CD4-positive, CD25-positive, alpha-beta regulatory T cell (primary cell): ENCODE measurements around the gene ETHE1. TPM values are rescaled to one million over a fixed set of nuclear protein-coding genes. Genes with fewer than 3 reads are reported as not detected.
A peak's percentile ranks its signal among the peaks of the same experiment; 100 is the strongest.

ENCODE experiments used
- ATAC-seq, 2 donors: fragments of 150-1000 bp; cut with Tn5 transposase; one replicate each; pipeline ENCODE4 v1.10.0; 2021; ENCODE audit warnings: low read depth in 2 of 2, moderate number of reproducible peaks in 2 of 2, moderate library complexity in 1 of 2
- DNase-seq, 3 donors: peaks; one replicate each; pipeline versions ENCODE4 v3.0.0 to v3.0.0-alpha.2; 2012 to 2022; ENCODE audit warnings: mixed read lengths in 1 of 3
- H3K27ac ChIP-seq: one replicate; pipeline ENCODE4 v1.7.0; 2013; ENCODE audit warnings: mild to moderate bottlenecking, low read length; ENCODE audit not compliant: insufficient read depth, poor library complexity, severe bottlenecking
- H3K27me3 ChIP-seq: one replicate; pipeline ENCODE4 v1.7.0; 2013; ENCODE audit warnings: low read length; ENCODE audit not compliant: control insufficient read depth, insufficient read depth
- H3K36me3 ChIP-seq: one replicate; pipeline ENCODE4 v1.7.0; 2013; ENCODE audit warnings: mild to moderate bottlenecking, low read length, moderate library complexity; ENCODE audit not compliant: control insufficient read depth, insufficient read depth
- H3K4me1 ChIP-seq: 2 replicates; pipeline ENCODE4 v1.7.0; 2013; ENCODE audit warnings: mild to moderate bottlenecking, low read length; ENCODE audit not compliant: insufficient read depth, control insufficient read depth, poor library complexity, severe bottlenecking
- H3K4me3 ChIP-seq: one replicate; pipeline ENCODE4 v1.7.0; 2013; ENCODE audit warnings: low read depth, mild to moderate bottlenecking, low read length, moderate library complexity
- H3K9me3 ChIP-seq, 2 experiments: 1 replicate in 1 of 2; 2 replicates in 1 of 2; pipeline ENCODE4 v1.7.0; 2013; ENCODE audit warnings: low read length in 2 of 2, mild to moderate bottlenecking in 1 of 2, moderate library complexity in 1 of 2; ENCODE audit not compliant: control insufficient read depth in 2 of 2
- H3K27ac Mint-ChIP-seq, 3 donors: one replicate each; pipeline ENCODE4 v1.8.0; 2020 to 2022; ENCODE audit warnings: mild to moderate bottlenecking in 3 of 3, mixed read lengths in 3 of 3, moderate library complexity in 2 of 3
- H3K27me3 Mint-ChIP-seq: one replicate; pipeline ENCODE4 v1.8.0; 2022; ENCODE audit warnings: mild to moderate bottlenecking, mixed read lengths
- H3K36me3 Mint-ChIP-seq: one replicate; pipeline ENCODE4 v1.8.0; 2020; ENCODE audit warnings: mixed read lengths
- H3K4me1 Mint-ChIP-seq, 4 donors: one replicate each; pipeline ENCODE4 v1.8.0; 2020 to 2022; ENCODE audit warnings: mixed read lengths in 4 of 4, mild to moderate bottlenecking in 1 of 4
- H3K4me3 Mint-ChIP-seq, 4 donors: one replicate each; pipeline ENCODE4 v1.8.0; 2020 to 2022; ENCODE audit warnings: mild to moderate bottlenecking in 4 of 4, mixed read lengths in 4 of 4, moderate library complexity in 3 of 4
- H3K9me3 Mint-ChIP-seq, 7 donors: one replicate each; pipeline ENCODE4 v1.8.0; 2020 to 2022; ENCODE audit warnings: mixed read lengths in 7 of 7, mild to moderate bottlenecking in 3 of 7, moderate library complexity in 2 of 7
- polyA plus RNA-seq, 4 donors: library from polyadenylated mRNA; unstranded; fragments of 300-500 nt; fragmentation: Illumina TruSeq; gene quantifications; one replicate each; pipeline ENCODE4 v1.2.3, GENCODE V29; 2021
- total RNA-seq: library from RNA; stranded (reverse); gene quantifications from one replicate; pipeline ENCODE4 v1.2.3, GENCODE V29; 2022

Gene ETHE1
- total and polyA plus RNA-seq, 5 donors from 2014 or later = 22.8 to 73.5 (median 56.3) TPM

- Histone ChIP-seq H3K27me3 (no peaks in the 10 kb centered on the region), H3K4me1 (no peaks in the 10 kb centered on the region), H3K4me3 (no peak overlapping the region), H3K27ac (no peak overlapping the region), H3K36me3 (peaks cover 5% of the 10 kb centered on the region), H3K9me3 (no peaks in the 10 kb centered on the region)
- H3K27me3 Mint-ChIP-seq = no peaks in the 10 kb centered on the region
- no peaks in the 10 kb centered on the region for H3K9me3 Mint-ChIP-seq
- no peak for DNase-seq
- H3K4me1 Mint-ChIP-seq = peaks cover 0 to 5% (median 3%) of the 10 kb centered on the region in 4 donors
- no peak for ATAC-seq
- H3K36me3 Mint-ChIP-seq = peaks cover 23% of the 10 kb centered on the region
- peak overlapping the region in 1 of 3 donors; percentile 79 for H3K27ac Mint-ChIP-seq
- no peak overlapping the region for H3K4me3 Mint-ChIP-seq
These were observed 45.3 kb downstream of the ETHE1 start for GRCh38 chr19:43481701-43482100.

GRCh38 chr19:43480574-43480973, 46.4 kb downstream of the ETHE1 start:
- no peak overlapping the region for H3K27ac ChIP-seq
- peaks cover under 1 to 9% (median 4%) of the 10 kb centered on the region in 4 donors for H3K4me1 Mint-ChIP-seq
- peaks cover 23% of the 10 kb centered on the region for H3K36me3 Mint-ChIP-seq
- DNase-seq (no peak), ATAC-seq (no peak)
- peak overlapping the region in 2 of 3 donors; percentile 52 to 71 for H3K27ac Mint-ChIP-seq
- no peaks in the 10 kb centered on the region for H3K27me3 ChIP-seq
- H3K4me1 ChIP-seq = peaks cover 4% of the 10 kb centered on the region
- H3K4me3 Mint-ChIP-seq = no peak overlapping the region
- H3K9me3 Mint-ChIP-seq = peaks cover 0 to under 1% (median 0%) of the 10 kb centered on the region in 7 donors
- no peaks in the 10 kb centered on the region for H3K27me3 Mint-ChIP-seq
- H3K9me3 ChIP-seq = no peaks in the 10 kb centered on the region
- no peak overlapping the region for H3K4me3 ChIP-seq
- H3K36me3 ChIP-seq = peaks cover 5% of the 10 kb centered on the region

- no peak overlapping the region for H3K4me3 ChIP-seq
- peaks cover 0 to 2% (median 0%) of the 10 kb centered on the region in 7 donors for H3K9me3 Mint-ChIP-seq
- DNase-seq (no peak), ATAC-seq (no peak)
- H3K27ac ChIP-seq = no peak overlapping the region
- no peaks in the 10 kb centered on the region for H3K27me3 ChIP-seq
- H3K27me3 Mint-ChIP-seq = no peaks in the 10 kb centered on the region
- H3K36me3 Mint-ChIP-seq = peaks cover 25% of the 10 kb centered on the region
- peaks cover 9% of the 10 kb centered on the region for H3K4me1 ChIP-seq
- no peak overlapping the region for H3K4me3 Mint-ChIP-seq
- peak overlapping the region in 1 of 3 donors; percentile 71 for H3K27ac Mint-ChIP-seq
- H3K4me1 Mint-ChIP-seq = peaks cover 6 to 14% (median 9%) of the 10 kb centered on the region in 4 donors
- H3K9me3 ChIP-seq = no peaks in the 10 kb centered on the region
- H3K36me3 ChIP-seq = peaks cover 5% of the 10 kb centered on the region
These were observed 46.9 kb downstream of the ETHE1 start for GRCh38 chr19:43479961-43480561.

GRCh38 chr19:43479226-43479625, 47.8 kb downstream of the ETHE1 start:
- H3K27ac Mint-ChIP-seq = peak overlapping the region in 1 of 3 donors; percentile 83
- no peak overlapping the region for H3K27ac ChIP-seq
- ATAC-seq (no peak), DNase-seq (no peak)
- peaks cover 5% of the 10 kb centered on the region for H3K36me3 ChIP-seq
- peaks cover 25% of the 10 kb centered on the region for H3K36me3 Mint-ChIP-seq
- no peaks in the 10 kb centered on the region for H3K9me3 ChIP-seq
- H3K4me3 ChIP-seq = no peak overlapping the region
- peaks cover 6 to 18% (median 12%) of the 10 kb centered on the region in 4 donors for H3K4me1 Mint-ChIP-seq
- H3K9me3 Mint-ChIP-seq = peaks cover 0 to 2% (median 0%) of the 10 kb centered on the region in 7 donors
- H3K27me3 ChIP-seq = no peaks in the 10 kb centered on the region
- no peaks in the 10 kb centered on the region for H3K27me3 Mint-ChIP-seq
- no peak overlapping the region for H3K4me3 Mint-ChIP-seq
- H3K4me1 ChIP-seq = peaks cover 15% of the 10 kb centered on the region

GRCh38 chr19:43478323-43478722, 48.7 kb downstream of the ETHE1 start:
- peaks cover 25% of the 10 kb centered on the region for H3K36me3 Mint-ChIP-seq
- no peak overlapping the region for H3K27ac ChIP-seq
- no peak for DNase-seq
- peaks cover 15% of the 10 kb centered on the region for H3K4me1 ChIP-seq
- peak overlapping the region in 2 of 4 donors; percentile 19 to 47 for H3K4me3 Mint-ChIP-seq
- peaks cover 5% of the 10 kb centered on the region for H3K36me3 ChIP-seq
- H3K9me3 Mint-ChIP-seq = peaks cover 0 to 2% (median 0%) of the 10 kb centered on the region in 7 donors
- ATAC-seq = no peak
- H3K4me1 Mint-ChIP-seq = peaks cover 6 to 23% (median 16%) of the 10 kb centered on the region in 4 donors
- peak overlapping the region in 2 of 3 donors; percentile 70 to 77 for H3K27ac Mint-ChIP-seq
- H3K9me3 ChIP-seq = no peaks in the 10 kb centered on the region
- H3K4me3 ChIP-seq = no peak overlapping the region
- H3K27me3 ChIP-seq = no peaks in the 10 kb centered on the region
- no peaks in the 10 kb centered on the region for H3K27me3 Mint-ChIP-seq

GRCh38 chr19:43476606-43477005, 50.4 kb downstream of the ETHE1 start:
- Mint-ChIP-seq H3K27ac (peak overlapping the region in 2 of 3 donors; percentile 96 to 99), H3K27me3 (no peaks in the 10 kb centered on the region), H3K36me3 (peaks cover 18% of the 10 kb centered on the region), H3K9me3 (peaks cover 0 to 2% (median 0%) of the 10 kb centered on the region in 7 donors), H3K4me1 (peaks cover 6 to 30% (median 18%) of the 10 kb centered on the region in 4 donors), H3K4me3 (no peak overlapping the region)
- DNase-seq (no peak), ATAC-seq (no peak)
- Histone ChIP-seq H3K4me1 (peaks cover 15% of the 10 kb centered on the region), H3K9me3 (no peaks in the 10 kb centered on the region), H3K4me3 (no peak overlapping the region), H3K36me3 (peaks cover 2% of the 10 kb centered on the region), H3K27me3 (no peaks in the 10 kb centered on the region), H3K27ac (no peak overlapping the region)

GRCh38 chr19:43474986-43475705, 51.9 kb downstream of the ETHE1 start:
- Mint-ChIP-seq H3K4me1 (peaks cover 6 to 42% (median 19%) of the 10 kb centered on the region in 4 donors), H3K36me3 (peaks cover 10% of the 10 kb centered on the region), H3K4me3 (peak overlapping the region; percentile 65 to 88 (median 76)), H3K9me3 (peaks cover 0 to 2% (median 0%) of the 10 kb centered on the region in 7 donors), H3K27me3 (no peaks in the 10 kb centered on the region), H3K27ac (peak overlapping the region; percentile 60 to 99 (median 96))
- Histone ChIP-seq H3K36me3 (peaks cover 2% of the 10 kb centered on the region), H3K27me3 (no peaks in the 10 kb centered on the region), H3K9me3 (no peaks in the 10 kb centered on the region), H3K4me3 (peak overlapping the region; percentile 68), H3K27ac (peak overlapping the region; percentile 87), H3K4me1 (peaks cover 23% of the 10 kb centered on the region)
- ATAC-seq (peak; percentile 85 to 88), DNase-seq (peak; percentile 91 to 95 (median 94))
